GM12891 (cell line): ENCODE results near the gene APOC4.

Experiments
- POLR2A ChIP-seq: IDR thresholded peaks from 2 replicates; pipeline ENCODE4 v1.6.1; 2011; ENCODE audit warnings: low read depth, low read length, control low read depth
- POLR2AphosphoS5 ChIP-seq: IDR thresholded peaks from 2 replicates; pipeline ENCODE4 v1.6.1; 2011; ENCODE audit warnings: low read depth, low read length, control low read depth
- TAF1 ChIP-seq: IDR thresholded peaks from 2 replicates; pipeline ENCODE4 v1.6.1; 2011; ENCODE audit warnings: low read depth, low read length, control low read depth

GRCh38 chr19:44955505-44956439 lies 13.7 kb downstream of the APOC4 start:
- TF ChIP-seq POLR2A (no peak), POLR2AphosphoS5 (no peak; the same call in 1 of the 2 replicates), TAF1 (no peak)
